CD4-positive, alpha-beta T cell (primary cell): Measurements from ENCODE around the gene CLCN1. TPM values are rescaled to one million over a fixed set of nuclear protein-coding genes. Genes with fewer than 3 reads are reported as not detected.
A peak's percentile ranks its signal among the peaks of the same experiment; 100 is the strongest.

Source experiments
- ATAC-seq: fragments of 200-7000 bp; cut with Tn5 transposase; one replicate; pipeline ENCODE4 v1.10.0; 2022; ENCODE audit warnings: mild to moderate bottlenecking; ENCODE audit not compliant: poor library complexity
- CTCF ChIA-PET: fragments of 350-600 bp; sonication (Branson Sonifier 250); formaldehyde crosslinking; loops from one replicate; lab custom pipeline; 2021; ENCODE audit warnings: antibody characterized with exemption, inconsistent platforms; lab: Charles Lee
- POLR2A ChIA-PET: fragments of 350-600 bp; sonication (Branson Sonifier 250); formaldehyde crosslinking; loops from one replicate; lab custom pipeline; 2021; ENCODE audit warnings: antibody characterized with exemption, inconsistent platforms; lab: Charles Lee
- DNase-seq, 14 experiments: peaks; one replicate each; pipeline ENCODE4 v3.0.0-alpha.2; 2013 to 2020; ENCODE audit warnings: mixed read lengths in 2 of 14
- H3K27ac ChIP-seq, 2 donors: one replicate each; pipeline versions ENCODE4 v1.5.1 to v1.7.0; 2013; ENCODE audit warnings: low read length in 2 of 2, low read depth in 1 of 2, mild to moderate bottlenecking in 1 of 2
- H3K27me3 ChIP-seq, 2 experiments: 1 replicate in 1 of 2; 2 replicates in 1 of 2; pipeline versions ENCODE4 v1.6.1 to v1.7.0; 2013; ENCODE audit warnings: low read length in 2 of 2, control low read depth in 1 of 2, mild to moderate bottlenecking in 1 of 2, moderate library complexity in 1 of 2; ENCODE audit not compliant: insufficient read depth in 2 of 2, control insufficient read depth in 1 of 2
- H3K36me3 ChIP-seq: one replicate; pipeline ENCODE4 v1.6.1; 2013; ENCODE audit warnings: low read length, control low read depth; ENCODE audit not compliant: insufficient read depth
- H3K4me1 ChIP-seq: one replicate; pipeline ENCODE4 v1.6.1; 2013; ENCODE audit warnings: low read length, control low read depth; ENCODE audit not compliant: insufficient read depth
- H3K4me3 ChIP-seq: one replicate; pipeline ENCODE4 v1.5.1; 2013; ENCODE audit warnings: mild to moderate bottlenecking, low read length, moderate library complexity
- H3K9me3 ChIP-seq, 2 experiments: 1 replicate in 1 of 2; 2 replicates in 1 of 2; pipeline versions ENCODE4 v1.6.1 to v1.7.0; 2013; ENCODE audit warnings: low read length in 2 of 2, mild to moderate bottlenecking in 2 of 2, control low read depth in 1 of 2, moderate library complexity in 1 of 2; ENCODE audit not compliant: control insufficient read depth in 1 of 2, insufficient read depth in 1 of 2
- H3K27ac Mint-ChIP-seq: one replicate; pipeline ENCODE4 v1.8.0; 2020; ENCODE audit warnings: mixed read lengths
- H3K27me3 Mint-ChIP-seq: one replicate; pipeline ENCODE4 v1.8.0; 2021; ENCODE audit warnings: mixed read lengths
- H3K36me3 Mint-ChIP-seq: one replicate; pipeline ENCODE4 v1.8.0; 2021; ENCODE audit warnings: low read depth, mixed read lengths
- H3K4me1 Mint-ChIP-seq: one replicate; pipeline ENCODE4 v1.8.0; 2021; ENCODE audit warnings: low read depth, mixed read lengths
- H3K4me3 Mint-ChIP-seq: one replicate; pipeline ENCODE4 v1.8.0; 2020; ENCODE audit warnings: mild to moderate bottlenecking, mixed read lengths
- H3K9me3 Mint-ChIP-seq: one replicate; pipeline ENCODE4 v1.8.0; 2020; ENCODE audit warnings: mixed read lengths
- intact Hi-C, 2 experiments: fragments of 100-400 bp; cut with DNase I in 1 of 2; cut with micrococcal nuclease in 1 of 2; formaldehyde crosslinking; loops; one replicate each; pipeline versions ENCODE4 v1.15.1 to v1.9.0; 2023 to 2025; cut with DNase I, micrococcal nuclease
- total RNA-seq, 174 experiments: library from RNA in 2 of 174; stranded (reverse) in 2 of 174; gene quantifications; one replicate each; pipeline ENCODE4 v1.2.3 and lab custom pipeline; 2021 to 2026
- TF ChIP-seq, protein P1 (sequence below): fragments of 200-600 bp; IDR thresholded peaks from one replicate; pipeline ENCODE4 v1.8.0; 2022; ENCODE audit warnings: antibody characterized with exemption, mild to moderate bottlenecking

The CLCN1 gene
- total RNA-seq, 2 experiments from 2014 or later = not detected

DNA sequence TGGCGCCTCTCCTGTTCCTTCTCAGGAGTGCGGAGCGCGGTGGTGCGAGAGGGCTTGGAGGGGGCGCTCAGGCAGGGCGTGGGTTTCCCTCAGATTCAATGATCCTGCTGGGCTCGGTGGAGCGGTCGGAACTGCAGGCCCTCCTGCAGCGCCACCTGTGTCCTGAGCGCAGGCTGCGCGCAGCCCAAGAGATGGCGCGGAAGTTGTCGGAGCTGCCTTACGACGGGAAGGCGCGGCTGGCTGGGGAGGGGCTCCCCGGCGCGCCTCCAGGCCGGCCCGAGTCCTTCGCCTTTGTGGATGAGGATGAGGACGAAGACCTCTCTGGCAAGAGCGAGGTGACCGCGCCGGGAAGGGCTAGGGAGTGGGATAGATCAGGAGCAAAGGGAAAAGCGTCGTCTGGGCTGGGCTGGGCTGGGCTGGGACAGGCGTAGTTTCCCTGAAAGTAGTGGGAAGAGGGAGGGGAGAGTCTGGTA lies 29.6 kb downstream of the CLCN1 start:
- Mint-ChIP-seq H3K27ac (no peak overlapping the region), H3K4me1 (peaks cover 9% of the 10 kb centered on the region), H3K36me3 (no peaks in the 10 kb centered on the region), H3K27me3 (peaks cover 15% of the 10 kb centered on the region), H3K9me3 (no peaks in the 10 kb centered on the region), H3K4me3 (peak overlapping the region; percentile 65)
- H3K27ac ChIP-seq = no peak overlapping the region
- H3K4me1 ChIP-seq = peaks cover 9% of the 10 kb centered on the region
- ChIA-PET POLR2A (interaction anchor here (0.8 to 1.8 kb wide), 7 partner anchors 11 to 63 kb away, joined by 3 to 9 read pairs (median 3); partner anchors contain the start of gene EPHA1), CTCF (interaction anchor here (0.6 to 1.8 kb wide), 12 partner anchors 9 to 125 kb away, joined by 3 to 12 read pairs (median 5); partner anchors contain the start of gene ZYX)
- intact Hi-C loops = loop anchor here in 1 of 2 experiments (1.0 kb wide), 1 partner anchor 71 kb away; no protein-coding TSS in a partner anchor
- H3K36me3 ChIP-seq = no peaks in the 10 kb centered on the region
- peak overlapping the region; percentile 17 for H3K4me3 ChIP-seq
- peak; percentile 100 for ATAC-seq
- H3K9me3 ChIP-seq = no peaks in the 10 kb centered on the region
- DNase-seq = peak; percentile 42 to 86 (median 60)
- H3K27me3 ChIP-seq = peaks cover 0 to 4% of the 10 kb centered on the region in 2 experiments
- TF ChIP-seq, protein P1, sequence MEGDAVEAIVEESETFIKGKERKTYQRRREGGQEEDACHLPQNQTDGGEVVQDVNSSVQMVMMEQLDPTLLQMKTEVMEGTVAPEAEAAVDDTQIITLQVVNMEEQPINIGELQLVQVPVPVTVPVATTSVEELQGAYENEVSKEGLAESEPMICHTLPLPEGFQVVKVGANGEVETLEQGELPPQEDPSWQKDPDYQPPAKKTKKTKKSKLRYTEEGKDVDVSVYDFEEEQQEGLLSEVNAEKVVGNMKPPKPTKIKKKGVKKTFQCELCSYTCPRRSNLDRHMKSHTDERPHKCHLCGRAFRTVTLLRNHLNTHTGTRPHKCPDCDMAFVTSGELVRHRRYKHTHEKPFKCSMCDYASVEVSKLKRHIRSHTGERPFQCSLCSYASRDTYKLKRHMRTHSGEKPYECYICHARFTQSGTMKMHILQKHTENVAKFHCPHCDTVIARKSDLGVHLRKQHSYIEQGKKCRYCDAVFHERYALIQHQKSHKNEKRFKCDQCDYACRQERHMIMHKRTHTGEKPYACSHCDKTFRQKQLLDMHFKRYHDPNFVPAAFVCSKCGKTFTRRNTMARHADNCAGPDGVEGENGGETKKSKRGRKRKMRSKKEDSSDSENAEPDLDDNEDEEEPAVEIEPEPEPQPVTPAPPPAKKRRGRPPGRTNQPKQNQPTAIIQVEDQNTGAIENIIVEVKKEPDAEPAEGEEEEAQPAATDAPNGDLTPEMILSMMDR = peak; percentile 67

DNA sequence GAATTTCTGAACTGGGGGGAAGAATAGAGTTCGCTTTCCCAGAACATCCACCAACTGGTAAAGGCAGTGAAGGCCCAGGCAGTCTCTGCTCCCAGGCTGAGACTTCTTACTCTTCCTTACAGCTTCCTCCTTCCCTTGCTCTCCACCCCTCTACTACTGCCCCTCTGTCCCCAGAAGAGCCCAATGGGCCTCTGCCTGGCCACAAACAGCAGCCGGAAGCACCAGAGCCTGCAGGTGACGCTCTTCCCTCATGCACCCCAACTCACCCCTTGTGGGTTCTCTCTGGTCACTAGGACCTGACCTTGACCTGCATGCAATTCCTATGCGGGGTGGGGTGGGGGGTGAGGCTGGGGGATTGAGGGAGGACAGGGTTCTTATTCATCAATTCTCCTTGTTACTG lies 30.1 kb downstream of the CLCN1 start:
- ChIA-PET CTCF (interaction anchor here (0.6 to 1.8 kb wide), 12 partner anchors 9 to 126 kb away, joined by 3 to 12 read pairs (median 5); partner anchors contain the start of gene ZYX), POLR2A (interaction anchor here (0.9 to 1.8 kb wide), 6 partner anchors 11 to 62 kb away, joined by 3 to 9 read pairs (median 4); partner anchors contain the start of gene EPHA1)
- H3K36me3 ChIP-seq = no peaks in the 10 kb centered on the region
- H3K4me1 Mint-ChIP-seq = peaks cover 9% of the 10 kb centered on the region
- H3K36me3 Mint-ChIP-seq = no peaks in the 10 kb centered on the region
- TF ChIP-seq, protein P1 = no peak
- no peak overlapping the region for H3K4me3 Mint-ChIP-seq
- H3K27me3 ChIP-seq = peaks cover 0 to 4% of the 10 kb centered on the region in 2 experiments
- H3K27ac Mint-ChIP-seq = no peak overlapping the region
- no peaks in the 10 kb centered on the region for H3K9me3 Mint-ChIP-seq
- H3K27ac ChIP-seq = no peak overlapping the region
- ATAC-seq (no peak), DNase-seq (no peak)
- H3K27me3 Mint-ChIP-seq = peaks cover 14% of the 10 kb centered on the region
- intact Hi-C loops = no loop called here
- H3K9me3 ChIP-seq = no peaks in the 10 kb centered on the region
- H3K4me1 ChIP-seq = peaks cover 9% of the 10 kb centered on the region
- H3K4me3 ChIP-seq = no peak overlapping the region

DNA sequence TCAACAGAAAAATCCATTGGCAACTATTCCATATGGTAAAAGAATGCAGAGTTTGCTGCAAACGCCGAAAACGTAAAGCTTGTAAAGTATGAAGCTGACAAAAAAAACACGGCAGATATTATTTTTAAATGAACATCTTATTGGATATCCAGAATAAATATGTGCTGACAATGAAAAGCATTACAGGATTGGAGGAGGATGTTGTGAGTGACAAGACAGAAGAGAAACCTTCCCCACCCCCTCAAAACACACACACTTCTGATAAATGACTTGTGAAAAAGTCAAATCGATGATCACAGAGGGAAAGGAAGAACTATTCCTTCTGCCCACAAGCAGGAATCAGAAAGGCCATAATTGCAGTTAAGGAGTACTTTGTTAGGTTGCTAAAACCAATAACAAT lies 32.0 kb downstream of the CLCN1 start:
- CTCF ChIA-PET = interaction anchor here (1.2 kb wide), 1 partner anchor 27 kb away, joined by 4 read pairs; no protein-coding TSS in a partner anchor

More for the DNA sequence above, 32.0 kb downstream of the CLCN1 start:
- Histone ChIP-seq H3K9me3 (peaks cover 0 to 6% of the 10 kb centered on the region in 2 experiments), H3K4me1 (peaks cover 9% of the 10 kb centered on the region), H3K36me3 (no peaks in the 10 kb centered on the region), H3K4me3 (no peak overlapping the region), H3K27ac (no peak overlapping the region), H3K27me3 (peaks cover 0 to 4% of the 10 kb centered on the region in 2 experiments)
- H3K9me3 Mint-ChIP-seq = no peaks in the 10 kb centered on the region
- TF ChIP-seq, protein P1 = no peak
- intact Hi-C loops = no loop called here
- POLR2A ChIA-PET = interaction anchor here (0.7 kb wide), 1 partner anchor 38 kb away, joined by 3 read pairs; no protein-coding TSS in a partner anchor
- H3K27ac Mint-ChIP-seq = no peak overlapping the region
- no peaks in the 10 kb centered on the region for H3K36me3 Mint-ChIP-seq
- H3K4me3 Mint-ChIP-seq = no peak overlapping the region
- peaks cover 9% of the 10 kb centered on the region for H3K4me1 Mint-ChIP-seq
- no peak for DNase-seq
- peaks cover 14% of the 10 kb centered on the region for H3K27me3 Mint-ChIP-seq
- ATAC-seq = no peak
